ENCODE results near the gene ODF4. TPM values are rescaled to one million over a fixed set of nuclear protein-coding genes. Genes with fewer than 3 reads are reported as not detected.
A peak's percentile ranks its signal among the peaks of the same experiment; 100 is the strongest.

ODF4 gene
- total RNA-seq, 3 donors from 2014 or later (not counting 1 experiment from before 2014, with no cell fraction given): not detected

GRCh38 chr17:8368193-8368592, 28.6 kb downstream of the ODF4 start:
- no peak overlapping the region for H3K4me3 Mint-ChIP-seq
- Histone ChIP-seq H3K27ac (ENCODE audit: low read length) (no peak overlapping the region), H3K4me1 (ENCODE audit: control insufficient read depth, insufficient read depth, low read length) (no peaks in the 10 kb centered on the region), H3K9me3 (ENCODE audit: control insufficient read depth, insufficient read depth, low read length) (no peaks in the 10 kb centered on the region), H3K36me3 (ENCODE audit: control insufficient read depth, insufficient read depth, low read length) (peaks cover 14% of the 10 kb centered on the region), H3K4me3 (ENCODE audit: low read length) (no peak overlapping the region), H3K27me3 (ENCODE audit: control insufficient read depth, insufficient read depth, low read length) (no peaks in the 10 kb centered on the region)
- 94% methylated on average over 3 of the region's 3 CpGs for whole genome bisulfite sequencing (ENCODE audit: insufficient coverage)
- ATAC-seq: no peak
- intact Hi-C loops (cut with micrococcal nuclease): no loop called here
- H3K27me3 Mint-ChIP-seq (ENCODE audit: low read depth in 2 of 2): no peaks in the 10 kb centered on the region
- H3K36me3 Mint-ChIP-seq: peaks cover 15% of the 10 kb centered on the region
- no peak overlapping the region for H3K27ac Mint-ChIP-seq
- H3K4me1 Mint-ChIP-seq: no peaks in the 10 kb centered on the region
- DNase-seq: no peak
- H3K9me3 Mint-ChIP-seq: no peaks in the 10 kb centered on the region
- no peak for TF ChIP-seq CTCF (IDR thresholded peaks at IDR 0.05)

- Mint-ChIP-seq H3K27me3 (ENCODE audit: low read depth in 2 of 2) (no peaks in the 10 kb centered on the region), H3K9me3 (no peaks in the 10 kb centered on the region), H3K27ac (peak overlapping the region; percentile 5 to 51), H3K4me1 (no peaks in the 10 kb centered on the region), H3K4me3 (no peak overlapping the region), H3K36me3 (peaks cover 15% of the 10 kb centered on the region)
- intact Hi-C loops (cut with micrococcal nuclease): no loop called here
- no peak overlapping the region for H3K27ac ChIP-seq (ENCODE audit: low read length)
- peaks cover 14% of the 10 kb centered on the region for H3K36me3 ChIP-seq (ENCODE audit: control insufficient read depth, insufficient read depth, low read length)
- peaks cover 1% of the 10 kb centered on the region for H3K4me1 ChIP-seq (ENCODE audit: control insufficient read depth, insufficient read depth, low read length)
- ATAC-seq (no peak), DNase-seq (no peak)
- TF ChIP-seq CTCF (IDR thresholded peaks at IDR 0.05): no peak
- no peaks in the 10 kb centered on the region for H3K27me3 ChIP-seq (ENCODE audit: control insufficient read depth, insufficient read depth, low read length)
- 52% methylated on average over 8 of the region's 8 CpGs for WGBS (ENCODE audit: insufficient coverage)
- no peak overlapping the region for H3K4me3 ChIP-seq (ENCODE audit: low read length)
- H3K9me3 ChIP-seq (ENCODE audit: control insufficient read depth, insufficient read depth, low read length): no peaks in the 10 kb centered on the region
These were observed 30.3 kb downstream of the ODF4 start for GRCh38 chr17:8369944-8370343.

GRCh38 chr17:8371786-8372185, 32.1 kb downstream of the ODF4 start:
- H3K9me3 Mint-ChIP-seq: no peaks in the 10 kb centered on the region
- ATAC-seq: no peak
- 92% methylated on average over 4 of the region's 4 CpGs for WGBS (ENCODE audit: insufficient coverage)

More at GRCh38 chr17:8371786-8372185, 32.1 kb downstream of the ODF4 start:
- intact Hi-C loops (cut with micrococcal nuclease): no loop called here
- no peaks in the 10 kb centered on the region for H3K27me3 ChIP-seq (ENCODE audit: control insufficient read depth, insufficient read depth, low read length)
- H3K4me1 Mint-ChIP-seq: peaks cover 12 to 13% of the 10 kb centered on the region in 2 donors
- H3K4me3 Mint-ChIP-seq: no peak overlapping the region
- peaks cover 17% of the 10 kb centered on the region for H3K4me1 ChIP-seq (ENCODE audit: control insufficient read depth, insufficient read depth, low read length)
- H3K9me3 ChIP-seq (ENCODE audit: control insufficient read depth, insufficient read depth, low read length): no peaks in the 10 kb centered on the region
- no peaks in the 10 kb centered on the region for H3K27me3 Mint-ChIP-seq (ENCODE audit: low read depth in 2 of 2)
- no peak for DNase-seq
- peaks cover 15% of the 10 kb centered on the region for H3K36me3 Mint-ChIP-seq
- H3K27ac ChIP-seq (ENCODE audit: low read length): no peak overlapping the region
- peaks cover 15% of the 10 kb centered on the region for H3K36me3 ChIP-seq (ENCODE audit: control insufficient read depth, insufficient read depth, low read length)
- no peak overlapping the region for H3K4me3 ChIP-seq (ENCODE audit: low read length)
- H3K27ac Mint-ChIP-seq: no peak overlapping the region
- no peak for TF ChIP-seq CTCF (IDR thresholded peaks at IDR 0.05)
